Fibroblast of lung (primary cell): ENCODE results near the gene SIGLEC6. TPM values are rescaled to one million over a fixed set of nuclear protein-coding genes. Genes with fewer than 3 reads are reported as not detected.

ENCODE experiments used
- DNase-seq, 2 donors: peaks; one replicate each; pipeline versions ENCODE4 v3.0.0 to v3.0.0-alpha.2; 2010; ENCODE audit warnings: low read depth in 2 of 2
- H2AFZ ChIP-seq: 2 replicates; pipeline ENCODE4 v1.5.1; 2012; ENCODE audit warnings: low read length, control low read depth, inconsistent platforms
- H3K27ac ChIP-seq: 2 replicates; pipeline ENCODE4 v1.5.1; 2011; ENCODE audit warnings: low read length, control low read depth; ENCODE audit not compliant: insufficient read depth
- H3K27me3 ChIP-seq: 2 replicates; pipeline ENCODE4 v1.5.1; 2011; ENCODE audit warnings: mild to moderate bottlenecking, low read length; ENCODE audit not compliant: control insufficient read depth, insufficient read depth
- H3K36me3 ChIP-seq: 2 replicates; pipeline ENCODE4 v1.5.1; 2011; ENCODE audit warnings: low read length; ENCODE audit not compliant: control insufficient read depth, insufficient read depth
- H3K4me1 ChIP-seq: 2 replicates; pipeline ENCODE4 v1.5.1; 2011; ENCODE audit warnings: low read length; ENCODE audit not compliant: control insufficient read depth, insufficient read depth; ENCODE audit errors: extremely low read depth
- H3K4me2 ChIP-seq: 2 replicates; pipeline ENCODE4 v1.5.1; 2011; ENCODE audit warnings: low read length, control low read depth; ENCODE audit not compliant: insufficient read depth; ENCODE audit errors: extremely low read depth
- H3K4me3 ChIP-seq, 4 experiments: fragments of 200-600 bp in 1 of 4; sonication (generic) in 1 of 4; replicated peaks in 1 of 4; 2 replicates each; pipeline ENCODE4 v1.5.1; 2011 to 2016; ENCODE audit warnings: low read length in 4 of 4, low read depth in 3 of 4, mild to moderate bottlenecking in 3 of 4, control low read depth in 2 of 4, inconsistent platforms in 1 of 4, mixed read lengths in 1 of 4; ENCODE audit not compliant: insufficient read depth in 1 of 4; ENCODE audit errors: control extremely low read depth in 1 of 4
- H3K79me2 ChIP-seq: 2 replicates; pipeline ENCODE4 v1.5.1; 2012; ENCODE audit warnings: mild to moderate bottlenecking, low read length, inconsistent platforms; ENCODE audit not compliant: control insufficient read depth, insufficient read depth
- H3K9ac ChIP-seq: 2 replicates; pipeline ENCODE4 v1.5.1; 2011; ENCODE audit warnings: mild to moderate bottlenecking, low read length, control low read depth; ENCODE audit not compliant: insufficient read depth
- H3K9me3 ChIP-seq: 2 replicates; pipeline ENCODE4 v1.5.1; 2012; ENCODE audit warnings: low read depth, low read length; ENCODE audit not compliant: control insufficient read depth, insufficient read depth
- H4K20me1 ChIP-seq: 2 replicates; pipeline ENCODE4 v1.5.1; 2011; ENCODE audit warnings: low read length; ENCODE audit not compliant: control insufficient read depth, insufficient read depth; ENCODE audit errors: extremely low read depth
- EZH2 ChIP-seq: IDR thresholded peaks from 2 replicates; pipeline ENCODE4 v1.5.1; 2012; ENCODE audit warnings: low read length, control low read depth, mild to moderate bottlenecking; ENCODE audit errors: missing control alignments
- polyA plus RNA-seq, 2 donors: library from polyadenylated mRNA; depleted of rRNA in 1 of 2; stranded (reverse) in 1 of 2; unstranded in 1 of 2; fragments of >200 nt; gene quantifications; 2 replicates each; pipeline ENCODE4 v1.2.1, GENCODE V29; 2011 to 2012; ENCODE audit warnings: missing spikeins in 1 of 2
- total RNA-seq: library from RNA; depleted of rRNA; stranded (reverse); fragments of >200 nt; gene quantifications from 2 replicates; pipeline ENCODE4 v1.2.1, GENCODE V29; 2014
- TF ChIP-seq, protein P1 (sequence below), 2 donors: IDR thresholded peaks in 1 of 2; conservative IDR thresholded peaks in 1 of 2; 1 replicate in 1 of 2; 2 replicates in 1 of 2; pipeline ENCODE4 v1.5.1; 2011 to 2012; ENCODE audit warnings: low read length in 2 of 2, control low read depth in 1 of 2, inconsistent platforms in 1 of 2, low read depth in 1 of 2, mild to moderate bottlenecking in 1 of 2

The SIGLEC6 gene
- total and polyA plus RNA-seq, 2 donors (not counting 1 experiment from before 2014, with no cell fraction given) = not detected

DNA sequence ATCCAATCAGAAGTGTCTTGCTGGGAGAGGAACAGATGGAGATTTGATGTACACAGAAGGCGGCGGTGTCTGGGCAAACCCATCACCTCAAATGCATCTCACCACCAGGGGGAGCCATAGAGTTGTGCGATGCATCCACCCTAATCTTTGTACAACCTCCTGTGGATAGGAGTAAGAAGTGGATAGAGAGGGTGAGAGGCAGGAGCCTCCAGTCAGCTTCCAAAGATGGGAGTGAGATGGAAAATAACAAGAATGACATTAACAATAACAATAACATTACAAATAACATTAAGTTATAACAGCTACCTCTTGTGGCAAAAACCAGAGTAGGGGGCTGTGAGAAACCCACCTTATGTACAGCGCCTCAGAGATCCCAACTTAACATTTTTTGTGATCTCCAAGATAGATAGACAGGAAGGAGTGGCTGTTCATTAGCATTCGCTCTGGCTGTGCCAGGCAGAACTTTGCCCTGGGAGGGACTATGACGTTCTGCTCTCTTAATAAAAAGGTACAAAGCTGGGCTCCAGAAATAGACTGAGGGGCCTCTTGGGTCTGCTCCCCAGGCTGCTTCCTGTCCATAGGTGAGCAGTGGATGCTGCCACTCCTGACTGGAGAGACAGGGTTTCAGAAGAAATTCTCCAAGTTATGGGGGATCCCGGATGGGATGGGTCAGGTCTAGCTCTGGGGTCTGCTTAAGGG is 58.3 kb downstream of the SIGLEC6 start:
- Histone ChIP-seq H2AFZ (no peak overlapping the region), H3K9ac (no peak overlapping the region), H4K20me1 (no peaks in the 10 kb centered on the region), H3K27me3 (no peaks in the 10 kb centered on the region), H3K27ac (no peak overlapping the region), H3K4me3 (no peak overlapping the region), H3K79me2 (no peaks in the 10 kb centered on the region), H3K36me3 (no peaks in the 10 kb centered on the region), H3K4me2 (no peak overlapping the region), H3K4me1 (no peaks in the 10 kb centered on the region), H3K9me3 (no peaks in the 10 kb centered on the region)
- peak; percentile 23 to 60 for DNase-seq
- TF ChIP-seq EZH2 = no peak
- TF ChIP-seq, protein P1, sequence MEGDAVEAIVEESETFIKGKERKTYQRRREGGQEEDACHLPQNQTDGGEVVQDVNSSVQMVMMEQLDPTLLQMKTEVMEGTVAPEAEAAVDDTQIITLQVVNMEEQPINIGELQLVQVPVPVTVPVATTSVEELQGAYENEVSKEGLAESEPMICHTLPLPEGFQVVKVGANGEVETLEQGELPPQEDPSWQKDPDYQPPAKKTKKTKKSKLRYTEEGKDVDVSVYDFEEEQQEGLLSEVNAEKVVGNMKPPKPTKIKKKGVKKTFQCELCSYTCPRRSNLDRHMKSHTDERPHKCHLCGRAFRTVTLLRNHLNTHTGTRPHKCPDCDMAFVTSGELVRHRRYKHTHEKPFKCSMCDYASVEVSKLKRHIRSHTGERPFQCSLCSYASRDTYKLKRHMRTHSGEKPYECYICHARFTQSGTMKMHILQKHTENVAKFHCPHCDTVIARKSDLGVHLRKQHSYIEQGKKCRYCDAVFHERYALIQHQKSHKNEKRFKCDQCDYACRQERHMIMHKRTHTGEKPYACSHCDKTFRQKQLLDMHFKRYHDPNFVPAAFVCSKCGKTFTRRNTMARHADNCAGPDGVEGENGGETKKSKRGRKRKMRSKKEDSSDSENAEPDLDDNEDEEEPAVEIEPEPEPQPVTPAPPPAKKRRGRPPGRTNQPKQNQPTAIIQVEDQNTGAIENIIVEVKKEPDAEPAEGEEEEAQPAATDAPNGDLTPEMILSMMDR (conservative IDR thresholded peaks at IDR 0.05 in 1 of 2, IDR thresholded peaks at IDR 0.05 in 1 of 2; ENCODE audit: low read depth in 1 of 2, low read length in 2 of 2) = peak; percentile 54 to 82

GRCh38 chr19:51472607-51473006 is 58.9 kb downstream of the SIGLEC6 start:
- Histone ChIP-seq H2AFZ (no peak overlapping the region), H3K27me3 (no peaks in the 10 kb centered on the region), H3K36me3 (no peaks in the 10 kb centered on the region), H4K20me1 (no peaks in the 10 kb centered on the region), H3K4me2 (no peak overlapping the region), H3K9me3 (no peaks in the 10 kb centered on the region), H3K79me2 (no peaks in the 10 kb centered on the region), H3K9ac (no peak overlapping the region), H3K4me1 (no peaks in the 10 kb centered on the region), H3K27ac (no peak overlapping the region), H3K4me3 (no peak overlapping the region)
- TF ChIP-seq, protein P1 (conservative IDR thresholded peaks at IDR 0.05 in 1 of 2, IDR thresholded peaks at IDR 0.05 in 1 of 2; ENCODE audit: low read depth in 1 of 2, low read length in 2 of 2) = no peak
- no peak for TF ChIP-seq EZH2
- DNase-seq = no peak

DNA sequence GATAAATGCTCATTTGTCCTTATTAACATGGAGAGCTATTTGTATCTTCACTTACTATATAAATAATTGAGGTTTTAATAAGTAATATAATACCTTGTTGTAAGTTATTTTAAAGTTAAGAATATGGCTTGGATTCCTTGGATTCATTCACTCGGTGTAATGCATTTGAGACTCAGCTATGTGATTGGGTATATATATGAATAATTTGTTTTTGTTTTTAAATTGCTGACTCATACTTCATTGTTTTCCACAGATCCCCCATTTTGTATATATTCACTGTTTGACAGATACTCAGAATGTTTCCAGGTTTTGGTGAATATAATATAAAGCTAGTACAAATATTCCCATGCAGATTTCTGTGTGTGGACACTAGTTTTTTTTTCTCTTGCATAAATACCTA is 59.9 kb downstream of the SIGLEC6 start:
- Histone ChIP-seq H2AFZ (no peak overlapping the region), H3K27me3 (no peaks in the 10 kb centered on the region), H4K20me1 (no peaks in the 10 kb centered on the region), H3K4me3 (no peak overlapping the region), H3K4me1 (no peaks in the 10 kb centered on the region), H3K4me2 (no peak overlapping the region), H3K9me3 (no peaks in the 10 kb centered on the region), H3K79me2 (no peaks in the 10 kb centered on the region), H3K27ac (no peak overlapping the region), H3K9ac (no peak overlapping the region), H3K36me3 (no peaks in the 10 kb centered on the region)
- no peak for DNase-seq
- no peak for TF ChIP-seq EZH2
- TF ChIP-seq, protein P1 (conservative IDR thresholded peaks at IDR 0.05 in 1 of 2, IDR thresholded peaks at IDR 0.05 in 1 of 2; ENCODE audit: low read depth in 1 of 2, low read length in 2 of 2) = no peak
